ENCODE results near the gene PITPNB. TPM values are rescaled to one million over a fixed set of nuclear protein-coding genes. Genes with fewer than 3 reads are reported as not detected.

Gene PITPNB
- total RNA-seq, 1 donor from 2014 or later: 86.6 TPM

DNA sequence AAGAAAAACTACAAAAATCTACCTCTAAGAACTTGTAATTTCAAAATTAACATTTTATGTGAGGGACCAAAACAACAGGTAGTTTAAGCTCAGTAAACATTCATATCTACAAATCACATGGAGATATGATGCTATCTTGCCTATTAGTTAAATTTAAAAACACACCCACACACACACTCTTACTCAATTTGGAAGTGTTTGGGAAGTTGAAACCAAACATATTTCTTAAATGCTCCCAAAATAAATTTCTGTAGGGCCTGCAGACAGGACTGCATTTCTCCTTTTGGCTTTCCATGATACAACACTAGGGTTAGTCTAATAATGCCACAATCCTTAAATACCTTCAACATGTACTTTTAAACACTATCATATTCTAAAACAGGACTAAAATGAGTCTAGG lies 7.0 kb downstream of the PITPNB start:
- TF ChIP-seq, protein P1, sequence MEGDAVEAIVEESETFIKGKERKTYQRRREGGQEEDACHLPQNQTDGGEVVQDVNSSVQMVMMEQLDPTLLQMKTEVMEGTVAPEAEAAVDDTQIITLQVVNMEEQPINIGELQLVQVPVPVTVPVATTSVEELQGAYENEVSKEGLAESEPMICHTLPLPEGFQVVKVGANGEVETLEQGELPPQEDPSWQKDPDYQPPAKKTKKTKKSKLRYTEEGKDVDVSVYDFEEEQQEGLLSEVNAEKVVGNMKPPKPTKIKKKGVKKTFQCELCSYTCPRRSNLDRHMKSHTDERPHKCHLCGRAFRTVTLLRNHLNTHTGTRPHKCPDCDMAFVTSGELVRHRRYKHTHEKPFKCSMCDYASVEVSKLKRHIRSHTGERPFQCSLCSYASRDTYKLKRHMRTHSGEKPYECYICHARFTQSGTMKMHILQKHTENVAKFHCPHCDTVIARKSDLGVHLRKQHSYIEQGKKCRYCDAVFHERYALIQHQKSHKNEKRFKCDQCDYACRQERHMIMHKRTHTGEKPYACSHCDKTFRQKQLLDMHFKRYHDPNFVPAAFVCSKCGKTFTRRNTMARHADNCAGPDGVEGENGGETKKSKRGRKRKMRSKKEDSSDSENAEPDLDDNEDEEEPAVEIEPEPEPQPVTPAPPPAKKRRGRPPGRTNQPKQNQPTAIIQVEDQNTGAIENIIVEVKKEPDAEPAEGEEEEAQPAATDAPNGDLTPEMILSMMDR (IDR thresholded peaks at IDR 0.05): no peak
- no peaks in the 10 kb centered on the region for H3K27me3 Mint-ChIP-seq (ENCODE audit: unreplicated experiment)
- peaks cover 39% of the 10 kb centered on the region for H3K36me3 Mint-ChIP-seq (ENCODE audit: unreplicated experiment)
- H3K4me3 Mint-ChIP-seq (ENCODE audit: unreplicated experiment): no peak overlapping the region
- DNase-seq (ENCODE audit: extremely low spot score, unreplicated experiment): no peak
- no peak overlapping the region for H3K27ac Mint-ChIP-seq (ENCODE audit: unreplicated experiment)
- peaks cover 50% of the 10 kb centered on the region for H3K4me1 Mint-ChIP-seq (ENCODE audit: unreplicated experiment)
- H3K9me3 Mint-ChIP-seq (ENCODE audit: unreplicated experiment): no peaks in the 10 kb centered on the region

- Mint-ChIP-seq H3K27ac (ENCODE audit: unreplicated experiment) (no peak overlapping the region), H3K36me3 (ENCODE audit: unreplicated experiment) (peaks cover 44% of the 10 kb centered on the region), H3K9me3 (ENCODE audit: unreplicated experiment) (no peaks in the 10 kb centered on the region), H3K4me3 (ENCODE audit: unreplicated experiment) (no peak overlapping the region), H3K4me1 (ENCODE audit: unreplicated experiment) (peaks cover 49% of the 10 kb centered on the region), H3K27me3 (ENCODE audit: unreplicated experiment) (no peaks in the 10 kb centered on the region)
- DNase-seq (ENCODE audit: extremely low spot score, unreplicated experiment): no peak
- TF ChIP-seq, protein P1 (IDR thresholded peaks at IDR 0.05): no peak
These were observed 7.7 kb downstream of the PITPNB start for GRCh38 chr22:27911330-27911729.

DNA sequence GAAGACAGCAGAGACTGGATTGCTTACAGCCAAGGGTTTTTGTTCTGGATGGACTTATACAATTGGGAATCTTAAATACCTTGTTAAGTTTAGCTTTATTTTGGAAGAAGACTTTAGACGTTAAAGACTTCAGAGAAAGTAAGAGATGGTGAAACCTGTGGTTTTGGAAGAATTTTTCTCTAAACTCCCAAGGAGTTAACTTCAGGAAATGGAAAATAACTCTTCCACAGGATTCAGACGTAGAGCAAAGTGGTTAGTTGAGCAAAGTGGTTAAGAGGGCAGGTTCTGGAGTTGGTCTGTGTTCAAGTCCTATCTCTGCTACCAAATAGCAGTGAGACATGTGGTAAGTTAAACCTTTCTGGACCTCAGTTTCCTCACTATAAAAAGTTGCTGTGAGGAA lies 12.8 kb downstream of the PITPNB start:
- TF ChIP-seq, protein P1 (IDR thresholded peaks at IDR 0.05): no peak
- Mint-ChIP-seq H3K9me3 (ENCODE audit: unreplicated experiment) (no peaks in the 10 kb centered on the region), H3K36me3 (ENCODE audit: unreplicated experiment) (peaks cover 57% of the 10 kb centered on the region), H3K27me3 (ENCODE audit: unreplicated experiment) (no peaks in the 10 kb centered on the region), H3K4me3 (ENCODE audit: unreplicated experiment) (no peak overlapping the region), H3K27ac (ENCODE audit: unreplicated experiment) (peak overlapping the region; percentile 25), H3K4me1 (ENCODE audit: unreplicated experiment) (peaks cover 17% of the 10 kb centered on the region)
- DNase-seq (ENCODE audit: extremely low spot score, unreplicated experiment): no peak

- Mint-ChIP-seq H3K4me1 (ENCODE audit: unreplicated experiment) (peaks cover 17% of the 10 kb centered on the region), H3K27me3 (ENCODE audit: unreplicated experiment) (no peaks in the 10 kb centered on the region), H3K27ac (ENCODE audit: unreplicated experiment) (peak overlapping the region; percentile 25), H3K4me3 (ENCODE audit: unreplicated experiment) (no peak overlapping the region), H3K36me3 (ENCODE audit: unreplicated experiment) (peaks cover 57% of the 10 kb centered on the region), H3K9me3 (ENCODE audit: unreplicated experiment) (no peaks in the 10 kb centered on the region)
- no peak for DNase-seq (ENCODE audit: extremely low spot score, unreplicated experiment)
- TF ChIP-seq, protein P1 (IDR thresholded peaks at IDR 0.05): no peak
These were observed 13.4 kb downstream of the PITPNB start for GRCh38 chr22:27905653-27906052.

GRCh38 chr22:27903805-27904473 lies 15.1 kb downstream of the PITPNB start:
- TF ChIP-seq, protein P1 (IDR thresholded peaks at IDR 0.05): no peak
- H3K27ac Mint-ChIP-seq (ENCODE audit: unreplicated experiment): no peak overlapping the region
- H3K4me3 Mint-ChIP-seq (ENCODE audit: unreplicated experiment): no peak overlapping the region
- H3K9me3 Mint-ChIP-seq (ENCODE audit: unreplicated experiment): no peaks in the 10 kb centered on the region
- no peaks in the 10 kb centered on the region for H3K27me3 Mint-ChIP-seq (ENCODE audit: unreplicated experiment)
- peaks cover 48% of the 10 kb centered on the region for H3K36me3 Mint-ChIP-seq (ENCODE audit: unreplicated experiment)
- peaks cover 17% of the 10 kb centered on the region for H3K4me1 Mint-ChIP-seq (ENCODE audit: unreplicated experiment)
- DNase-seq (ENCODE audit: extremely low spot score, unreplicated experiment): no peak

Data from osteocyte (in vitro differentiated cells).